WI38 (cell line): ENCODE data around the gene FGFBP3.

ENCODE experiments used
- H3K4me3 ChIP-seq: 2 replicates; pipeline ENCODE4 v1.5.1; 2011; ENCODE audit warnings: low read depth, mild to moderate bottlenecking, control low read depth, low read length
- TF ChIP-seq, protein P1 (sequence below): IDR thresholded peaks from 2 replicates; pipeline ENCODE4 v1.5.1; 2012; ENCODE audit warnings: low read depth, mild to moderate bottlenecking, control low read depth, low read length

FGFBP3 gene, protein sequence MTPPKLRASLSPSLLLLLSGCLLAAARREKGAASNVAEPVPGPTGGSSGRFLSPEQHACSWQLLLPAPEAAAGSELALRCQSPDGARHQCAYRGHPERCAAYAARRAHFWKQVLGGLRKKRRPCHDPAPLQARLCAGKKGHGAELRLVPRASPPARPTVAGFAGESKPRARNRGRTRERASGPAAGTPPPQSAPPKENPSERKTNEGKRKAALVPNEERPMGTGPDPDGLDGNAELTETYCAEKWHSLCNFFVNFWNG

DNA sequence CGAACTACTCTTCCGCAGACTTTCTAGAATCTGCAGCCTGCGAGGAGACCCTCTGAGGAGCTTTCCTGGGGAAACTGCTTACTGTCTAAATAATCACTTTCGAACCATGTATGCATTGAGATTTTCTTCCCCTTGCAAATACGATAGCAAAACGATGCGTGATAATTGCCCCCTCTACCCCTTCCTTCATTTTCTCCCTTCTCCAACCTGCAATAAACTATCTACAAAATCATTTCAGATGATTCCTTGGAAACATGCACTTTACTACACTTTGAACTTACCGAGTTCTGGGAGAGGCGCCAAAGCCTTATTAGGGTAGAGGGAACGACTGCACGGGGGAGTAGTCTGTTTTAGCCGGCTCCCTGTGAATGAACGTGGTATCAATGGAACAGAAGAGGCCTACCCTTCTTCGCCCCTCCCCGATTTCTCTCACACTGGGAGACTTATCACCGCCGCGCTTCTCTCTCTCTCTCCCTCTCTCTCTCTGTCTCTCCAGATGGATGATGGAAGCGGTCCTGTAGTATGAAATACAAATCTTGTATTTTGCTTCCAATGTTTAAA is at the start of gene FGFBP3:
Gene FGFBP3, minus strand, starts transcription at position 370 of the 561 bp plus-strand sequence. CDS start 517 bp downstream, outside the sequence.
- TF ChIP-seq, protein P1, sequence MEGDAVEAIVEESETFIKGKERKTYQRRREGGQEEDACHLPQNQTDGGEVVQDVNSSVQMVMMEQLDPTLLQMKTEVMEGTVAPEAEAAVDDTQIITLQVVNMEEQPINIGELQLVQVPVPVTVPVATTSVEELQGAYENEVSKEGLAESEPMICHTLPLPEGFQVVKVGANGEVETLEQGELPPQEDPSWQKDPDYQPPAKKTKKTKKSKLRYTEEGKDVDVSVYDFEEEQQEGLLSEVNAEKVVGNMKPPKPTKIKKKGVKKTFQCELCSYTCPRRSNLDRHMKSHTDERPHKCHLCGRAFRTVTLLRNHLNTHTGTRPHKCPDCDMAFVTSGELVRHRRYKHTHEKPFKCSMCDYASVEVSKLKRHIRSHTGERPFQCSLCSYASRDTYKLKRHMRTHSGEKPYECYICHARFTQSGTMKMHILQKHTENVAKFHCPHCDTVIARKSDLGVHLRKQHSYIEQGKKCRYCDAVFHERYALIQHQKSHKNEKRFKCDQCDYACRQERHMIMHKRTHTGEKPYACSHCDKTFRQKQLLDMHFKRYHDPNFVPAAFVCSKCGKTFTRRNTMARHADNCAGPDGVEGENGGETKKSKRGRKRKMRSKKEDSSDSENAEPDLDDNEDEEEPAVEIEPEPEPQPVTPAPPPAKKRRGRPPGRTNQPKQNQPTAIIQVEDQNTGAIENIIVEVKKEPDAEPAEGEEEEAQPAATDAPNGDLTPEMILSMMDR, result no peak

GRCh38 chr10:91957091-91957490 is 47.8 kb upstream of the FGFBP3 start:
- TF ChIP-seq, protein P1, result no peak
- H3K4me3 ChIP-seq, result no peak overlapping the region

More for the DNA sequence above, at the start of gene FGFBP3:
- H3K4me3 ChIP-seq, result peak within 1 kb of the TSS; percentile 72

DNA sequence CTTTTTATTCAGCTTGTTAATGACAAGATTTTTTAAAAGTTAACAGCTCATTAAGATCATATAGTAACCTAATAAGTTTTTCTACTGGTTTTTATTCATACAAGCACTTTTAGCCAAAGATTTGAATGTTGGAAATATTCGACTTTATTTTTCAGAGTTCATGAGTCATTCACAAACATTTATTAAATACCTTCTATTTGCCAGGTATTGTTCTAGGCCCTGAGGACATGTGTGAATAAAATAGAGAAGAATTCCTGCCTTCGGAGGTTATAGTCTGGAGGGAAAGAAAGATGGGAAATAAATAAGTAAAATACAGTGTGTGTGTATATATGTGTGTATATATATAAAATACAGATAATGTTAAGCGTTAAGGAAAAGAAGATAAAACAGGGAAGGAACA is 45.8 kb upstream of the FGFBP3 start:
- TF ChIP-seq, protein P1, result no peak
- no peak overlapping the region for H3K4me3 ChIP-seq

GRCh38 chr10:91953600-91954160 is 44.4 kb upstream of the FGFBP3 start:
- TF ChIP-seq, protein P1, result no peak

GRCh38 chr10:91944880-91945630 is 35.8 kb upstream of the FGFBP3 start:
- TF ChIP-seq, protein P1, result no peak
- H3K4me3 ChIP-seq, result no peak overlapping the region

More at GRCh38 chr10:91953600-91954160, 44.4 kb upstream of the FGFBP3 start:
- H3K4me3 ChIP-seq, result no peak overlapping the region

GRCh38 chr10:91941426-91941825 is 32.1 kb upstream of the FGFBP3 start:
- TF ChIP-seq, protein P1, result no peak

More at GRCh38 chr10:91941426-91941825, 32.1 kb upstream of the FGFBP3 start:
- H3K4me3 ChIP-seq, result no peak overlapping the region
